ENCODE results near the gene GNG13.

GNG13 gene

DNA sequence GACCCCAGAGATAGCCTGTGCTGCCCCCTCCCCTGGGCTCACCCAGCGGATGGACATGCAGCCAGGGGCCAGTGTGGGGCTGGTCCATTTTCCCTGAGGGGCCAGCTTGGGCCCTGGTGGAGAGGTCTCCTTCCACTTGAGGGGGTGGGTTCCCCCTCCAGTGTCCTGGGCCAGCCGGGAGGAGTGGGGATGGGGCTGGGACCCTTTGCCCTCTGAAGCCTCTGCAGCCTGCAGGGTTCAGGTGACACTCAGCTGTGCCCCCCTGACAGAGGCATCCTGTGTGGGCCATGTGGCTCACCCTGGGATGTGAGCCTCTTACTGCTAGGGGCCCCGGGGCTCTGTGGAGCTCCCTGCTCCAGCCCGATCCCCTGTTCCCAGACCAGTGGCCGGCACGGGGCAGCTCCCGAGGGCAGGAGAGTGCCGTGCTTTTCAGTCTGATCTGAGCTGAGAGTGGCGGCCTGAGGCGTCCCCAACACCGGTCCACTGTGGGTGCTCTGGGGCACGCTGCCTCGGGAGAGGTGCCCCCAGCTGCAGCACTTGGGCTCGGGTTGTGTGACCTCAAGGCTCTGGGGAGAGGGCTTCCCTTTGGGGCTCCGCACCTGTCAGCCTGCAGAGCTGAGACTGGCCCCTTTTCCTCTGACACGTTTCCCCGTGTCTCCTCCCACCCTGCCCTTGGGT is 439 bp upstream of the GNG13 start:
- H3K27ac ChIP-seq: no peak overlapping the region
- no peak for TF ChIP-seq CTCF (conservative IDR thresholded peaks at IDR 0.05)

GRCh38 chr16:799111-799947 is 1.2 kb downstream of the GNG13 start:
- H3K27ac ChIP-seq: no peak overlapping the region

GRCh38 chr16:798666-799065 is 1.9 kb downstream of the GNG13 start:
- no peak for TF ChIP-seq CTCF (conservative IDR thresholded peaks at IDR 0.05)
- no peak overlapping the region for H3K27ac ChIP-seq

More at GRCh38 chr16:799111-799947, 1.2 kb downstream of the GNG13 start:
- TF ChIP-seq CTCF (conservative IDR thresholded peaks at IDR 0.05): no peak

DNA sequence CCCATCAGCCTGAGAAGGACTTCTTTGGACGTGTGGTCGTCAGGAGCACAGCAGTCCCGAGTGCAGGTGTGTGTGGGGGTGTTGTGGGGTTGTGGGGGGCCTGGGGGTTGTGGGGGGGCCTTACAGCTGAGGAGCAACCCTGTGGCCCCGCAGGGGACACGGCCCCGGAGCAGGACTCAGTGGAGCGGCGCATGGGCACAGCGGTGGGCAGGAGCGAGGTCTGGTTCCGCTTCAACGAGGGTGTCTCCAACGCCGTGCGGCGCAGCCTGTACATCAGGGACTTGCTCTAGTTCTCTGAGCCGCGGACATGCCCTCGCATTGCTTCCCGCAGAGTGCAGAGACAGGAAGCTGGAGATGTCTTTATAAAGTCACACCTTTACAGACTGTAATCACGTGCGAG is 2.8 kb downstream of the GNG13 start:
- no peak overlapping the region for H3K27ac ChIP-seq
- no peak for TF ChIP-seq CTCF (conservative IDR thresholded peaks at IDR 0.05)

GRCh38 chr16:797120-797420 is 3.5 kb downstream of the GNG13 start:
- no peak overlapping the region for H3K27ac ChIP-seq
- TF ChIP-seq CTCF (conservative IDR thresholded peaks at IDR 0.05): no peak

DNA sequence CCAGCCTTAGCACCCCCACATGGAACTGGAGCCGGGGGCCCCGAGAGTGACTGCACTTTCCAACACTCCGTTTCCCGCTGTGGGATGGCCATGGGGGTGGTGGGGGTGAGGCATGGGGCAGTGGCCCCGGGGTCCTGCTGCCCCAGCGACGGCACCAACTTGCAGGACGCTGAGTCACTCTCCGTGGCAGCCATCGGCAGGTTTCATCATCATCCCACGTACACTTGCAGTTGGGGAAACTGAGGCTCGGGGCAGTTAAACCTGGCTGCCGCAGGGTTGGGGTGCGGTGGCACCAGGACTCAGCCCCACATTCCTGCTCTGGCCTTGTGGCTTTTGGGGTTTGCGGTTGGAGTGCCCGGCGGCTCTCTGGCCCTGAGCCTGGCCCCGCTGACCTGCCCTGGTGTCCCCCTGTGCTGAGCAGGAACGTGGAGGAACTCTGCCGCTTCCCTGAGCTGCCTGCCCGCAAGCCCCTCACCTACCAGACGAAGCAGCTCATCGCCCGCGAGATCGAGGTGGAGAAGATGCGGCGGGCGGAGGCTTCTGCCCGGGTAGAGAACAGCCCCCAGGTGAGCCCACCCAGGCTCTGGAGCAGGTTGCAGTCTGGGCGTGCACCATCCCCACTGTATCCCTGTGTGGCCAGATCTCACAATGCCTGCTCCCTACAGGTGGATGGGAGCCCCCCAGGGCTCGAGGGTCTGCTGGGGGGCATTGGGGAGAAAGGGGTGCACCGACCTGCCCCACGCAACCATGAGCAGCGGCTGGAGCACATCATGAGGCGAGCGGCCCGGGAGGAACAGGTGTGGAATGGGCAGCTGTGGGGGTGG is 4.0 kb downstream of the GNG13 start:
- peak overlapping the region; percentile 46; the same call in 1 of the 2 replicates for H3K27ac ChIP-seq
- TF ChIP-seq CTCF (conservative IDR thresholded peaks at IDR 0.05): no peak

Data from VCaP (cell line).